RWPE2 (cell line): ENCODE measurements around the gene DNAJC1.
"Not testable (repeated sequence)": the region's sequence is repeated elsewhere in the genome, so short reads cannot be mapped to it uniquely, and the experiment has no call there.

Source experiments
- ATAC-seq: fragments of 200-7000 bp; cut with Tn5 transposase; 3 replicates; pipeline ENCODE4 v1.9.1; 2021; ENCODE audit warnings: low read depth
- DNase-seq: peaks from one replicate; pipeline ENCODE4 v3.0.0-alpha.2; 2020; ENCODE audit warnings: low spot score
- H3K27ac ChIP-seq: fragments of 450-650 bp; 2 replicates; pipeline ENCODE4 v1.5.1; 2017; ENCODE audit warnings: mild to moderate bottlenecking; ENCODE audit not compliant: poor library complexity, severe bottlenecking
- H3K27me3 ChIP-seq: fragments of 250-450 bp; sonication (Bioruptor Pico); 2 replicates; pipeline ENCODE4 v1.5.1; 2021; ENCODE audit warnings: mild to moderate bottlenecking, moderate library complexity; ENCODE audit not compliant: insufficient read depth, poor library complexity, severe bottlenecking
- H3K36me3 ChIP-seq: fragments of 250-450 bp; sonication (Bioruptor Pico); 2 replicates; pipeline ENCODE4 v1.5.1; 2020; ENCODE audit warnings: low read depth, mild to moderate bottlenecking, moderate library complexity
- H3K4me1 ChIP-seq: fragments of 250-450 bp; sonication (Bioruptor Pico); 2 replicates; pipeline ENCODE4 v1.5.1; 2021; ENCODE audit warnings: mild to moderate bottlenecking, moderate library complexity; ENCODE audit not compliant: insufficient read depth, poor library complexity, severe bottlenecking
- H3K4me3 ChIP-seq: fragments of 250-450 bp; sonication (Bioruptor Pico); 2 replicates; pipeline ENCODE4 v1.5.1; 2021; ENCODE audit warnings: mild to moderate bottlenecking, moderate library complexity; ENCODE audit not compliant: severe bottlenecking
- H3K9me3 ChIP-seq: fragments of 250-450 bp; sonication (Bioruptor Pico); 2 replicates; pipeline ENCODE4 v1.5.1; 2021; ENCODE audit warnings: mild to moderate bottlenecking, moderate library complexity; ENCODE audit not compliant: severe bottlenecking
- TF ChIP-seq, protein P1 (sequence below): fragments of 450-650 bp; IDR thresholded peaks from one replicate; pipeline ENCODE4 v1.5.1; 2017; ENCODE audit warnings: mild to moderate bottlenecking, moderate library complexity; ENCODE audit not compliant: poor library complexity, severe bottlenecking

The DNAJC1 gene

DNA sequence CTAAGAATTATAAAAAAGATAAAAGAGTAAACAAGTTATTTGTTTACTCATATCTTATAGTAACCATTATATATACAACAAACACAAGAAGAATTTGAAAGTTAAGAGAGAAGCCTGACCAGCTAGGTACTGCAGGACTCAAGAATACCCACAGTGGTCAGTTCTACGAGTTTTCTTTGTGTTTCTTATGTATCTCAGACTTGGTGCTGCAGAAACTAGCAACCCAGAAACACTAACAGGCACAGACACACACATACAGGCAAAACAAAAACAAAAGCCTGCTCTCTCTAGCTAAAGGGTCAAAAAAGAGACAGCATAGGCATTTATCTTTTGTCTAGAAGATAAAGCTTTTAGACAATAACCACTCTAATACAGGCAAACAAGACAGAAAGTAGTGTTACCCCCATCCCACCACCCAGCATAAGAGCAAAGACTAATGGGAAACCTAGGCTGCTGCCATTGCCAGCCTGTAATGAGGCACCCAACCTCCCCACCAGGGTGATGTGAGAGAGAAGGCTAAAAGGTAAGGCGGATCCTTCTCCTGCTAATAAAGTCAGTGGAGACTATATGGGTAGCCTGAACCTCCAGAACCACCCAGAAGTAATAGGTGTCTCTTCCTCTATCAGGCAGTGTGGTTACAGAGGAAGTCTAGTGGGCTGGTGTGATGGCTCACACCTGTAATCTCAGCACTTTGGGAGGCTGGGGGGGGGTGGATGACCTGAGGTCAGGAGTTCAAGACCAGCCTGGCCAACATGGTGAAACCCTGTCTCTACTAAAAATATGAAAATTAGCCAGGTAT, 113.9 kb downstream of the DNAJC1 start:
- TF ChIP-seq, protein P1, sequence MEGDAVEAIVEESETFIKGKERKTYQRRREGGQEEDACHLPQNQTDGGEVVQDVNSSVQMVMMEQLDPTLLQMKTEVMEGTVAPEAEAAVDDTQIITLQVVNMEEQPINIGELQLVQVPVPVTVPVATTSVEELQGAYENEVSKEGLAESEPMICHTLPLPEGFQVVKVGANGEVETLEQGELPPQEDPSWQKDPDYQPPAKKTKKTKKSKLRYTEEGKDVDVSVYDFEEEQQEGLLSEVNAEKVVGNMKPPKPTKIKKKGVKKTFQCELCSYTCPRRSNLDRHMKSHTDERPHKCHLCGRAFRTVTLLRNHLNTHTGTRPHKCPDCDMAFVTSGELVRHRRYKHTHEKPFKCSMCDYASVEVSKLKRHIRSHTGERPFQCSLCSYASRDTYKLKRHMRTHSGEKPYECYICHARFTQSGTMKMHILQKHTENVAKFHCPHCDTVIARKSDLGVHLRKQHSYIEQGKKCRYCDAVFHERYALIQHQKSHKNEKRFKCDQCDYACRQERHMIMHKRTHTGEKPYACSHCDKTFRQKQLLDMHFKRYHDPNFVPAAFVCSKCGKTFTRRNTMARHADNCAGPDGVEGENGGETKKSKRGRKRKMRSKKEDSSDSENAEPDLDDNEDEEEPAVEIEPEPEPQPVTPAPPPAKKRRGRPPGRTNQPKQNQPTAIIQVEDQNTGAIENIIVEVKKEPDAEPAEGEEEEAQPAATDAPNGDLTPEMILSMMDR = no peak
- DNase-seq = no peak
- Histone ChIP-seq H3K27ac (no peak overlapping the region), H3K9me3 (peaks cover 16% of the 10 kb centered on the region), H3K4me3 (no peak overlapping the region), H3K36me3 (peaks cover 8% of the 10 kb centered on the region; the same call in 1 of the 2 replicates), H3K27me3 (no peaks in the 10 kb centered on the region), H3K4me1 (no peaks in the 10 kb centered on the region)
- ATAC-seq = no peak

DNA sequence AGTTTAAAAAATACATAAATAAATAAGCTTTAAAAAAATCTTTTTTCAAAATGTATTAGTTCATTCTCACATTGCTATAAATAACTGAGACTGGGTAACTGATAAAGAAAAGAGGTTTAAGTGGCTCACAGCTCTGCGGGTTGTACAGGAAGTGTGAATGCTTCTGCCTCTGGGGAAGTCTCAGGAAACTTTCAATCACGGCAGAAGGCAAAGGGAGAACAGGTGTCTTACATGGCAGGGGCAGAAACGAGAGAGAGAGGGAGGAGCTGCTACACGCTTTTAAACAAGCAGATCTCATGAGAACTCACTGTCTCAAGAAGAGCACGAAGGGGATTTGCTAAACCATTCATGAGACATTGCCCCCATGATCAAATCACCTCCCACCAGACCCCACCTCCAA, 114.6 kb downstream of the DNAJC1 start:
- Histone ChIP-seq H3K4me1 (no peaks in the 10 kb centered on the region), H3K27me3 (no peaks in the 10 kb centered on the region), H3K27ac (no peak overlapping the region), H3K4me3 (no peak overlapping the region), H3K36me3 (peaks cover 8% of the 10 kb centered on the region; the same call in 1 of the 2 replicates), H3K9me3 (peaks cover 16% of the 10 kb centered on the region)
- TF ChIP-seq, protein P1 = no peak
- no peak for DNase-seq
- ATAC-seq = no peak

DNA sequence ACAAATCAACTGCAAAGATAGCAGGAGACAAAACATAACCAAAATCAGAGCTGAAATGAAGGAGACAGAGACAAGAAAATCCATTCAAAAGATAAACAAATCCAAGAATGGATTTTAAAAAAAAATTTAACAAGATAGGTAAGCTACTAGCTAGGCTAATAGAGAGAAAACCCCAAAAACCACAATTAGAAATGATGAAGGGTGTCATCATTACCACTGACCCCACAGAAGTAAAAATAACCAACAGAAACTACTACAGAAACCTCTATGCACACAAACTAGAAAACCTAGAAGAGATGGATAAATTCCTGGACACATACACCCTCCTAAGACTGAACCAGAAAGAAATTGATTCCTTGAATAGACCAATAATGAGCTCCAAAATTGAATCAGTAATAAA, 117.6 kb downstream of the DNAJC1 start:
- ATAC-seq = no peak
- H3K36me3 ChIP-seq = no peaks in the 10 kb centered on the region
- no peaks in the 10 kb centered on the region for H3K27me3 ChIP-seq
- TF ChIP-seq, protein P1 = no peak
- peaks cover 5% of the 10 kb centered on the region for H3K9me3 ChIP-seq
- DNase-seq = no peak
- H3K4me3 ChIP-seq = no peak overlapping the region
- H3K4me1 ChIP-seq = no peaks in the 10 kb centered on the region
- H3K27ac ChIP-seq = no peak overlapping the region

DNA sequence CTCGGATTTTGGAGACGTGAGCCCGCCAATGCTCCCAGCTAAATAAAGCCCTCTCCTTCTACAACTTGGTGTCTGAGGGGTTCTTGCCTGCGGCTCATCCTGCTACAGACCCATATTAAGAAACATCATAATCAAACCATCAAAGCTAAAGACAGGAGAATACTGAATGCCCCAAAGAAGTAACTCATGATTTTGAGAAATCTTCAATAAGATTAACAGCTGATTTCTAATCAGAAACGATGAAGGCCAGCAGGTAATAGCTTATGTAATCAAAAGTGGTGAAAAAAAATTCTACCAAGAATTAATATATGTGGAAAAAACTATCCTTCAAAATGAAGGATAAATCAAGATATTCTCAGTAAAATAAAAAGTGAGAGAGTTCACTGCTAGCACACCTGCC, 130.3 kb downstream of the DNAJC1 start:
- Histone ChIP-seq H3K4me3 (no peak overlapping the region), H3K27ac (no peak overlapping the region), H3K9me3 (no peaks in the 10 kb centered on the region), H3K36me3 (peaks cover 4% of the 10 kb centered on the region; the same call in 1 of the 2 replicates), H3K27me3 (no peaks in the 10 kb centered on the region), H3K4me1 (no peaks in the 10 kb centered on the region)
- TF ChIP-seq, protein P1 = no peak
- ATAC-seq (no peak), DNase-seq (no peak)

DNA sequence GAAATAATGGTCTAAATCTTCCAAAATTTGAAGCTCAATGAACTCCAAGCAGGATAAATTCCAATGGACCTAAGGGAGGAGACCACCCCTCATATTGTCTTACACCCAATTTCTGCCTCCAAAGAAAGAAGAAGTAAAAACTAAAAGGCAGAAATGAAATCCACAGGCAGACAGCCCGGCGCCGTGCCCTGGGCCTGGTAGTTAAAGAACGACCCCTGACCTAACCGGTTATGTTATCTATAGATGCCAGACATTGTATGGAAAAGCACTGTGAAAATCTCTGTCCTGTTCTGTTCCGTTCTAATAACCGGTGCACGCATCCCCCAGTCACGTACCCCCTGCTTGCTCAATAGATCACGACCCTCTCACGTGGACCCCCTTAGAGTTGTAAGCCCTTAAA, 130.8 kb downstream of the DNAJC1 start:
- not testable (repeated sequence) for H3K27me3 ChIP-seq, H3K36me3 ChIP-seq, H3K27ac ChIP-seq, DNase-seq, H3K9me3 ChIP-seq, H3K4me3 ChIP-seq, ATAC-seq, H3K4me1 ChIP-seq
